ENCODE measurements around the gene JPH4.

The JPH4 gene

DNA sequence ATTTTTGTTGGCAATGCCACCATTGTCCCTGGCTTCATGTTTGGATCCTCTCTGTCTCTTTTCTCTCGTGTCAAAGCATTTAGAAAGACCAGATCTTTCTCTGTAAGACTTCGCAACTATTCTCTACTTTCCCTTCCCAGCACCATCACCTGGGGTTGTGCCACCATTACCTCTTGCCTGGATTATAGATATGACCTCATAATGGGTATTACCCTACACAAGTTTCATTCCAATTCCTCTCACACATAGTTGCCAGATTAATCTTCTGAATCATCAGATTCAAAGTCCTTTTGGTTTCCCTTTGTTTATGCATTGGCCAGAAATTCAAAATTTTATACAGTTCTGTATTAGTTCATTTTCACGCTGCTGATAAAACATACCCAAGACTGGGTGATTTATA is 30.4 kb upstream of the JPH4 start:
- Histone ChIP-seq H3K4me3 (ENCODE audit: low read length) (no peak overlapping the region), H3K36me3 (ENCODE audit: control insufficient read depth, insufficient read depth, low read length) (no peaks in the 10 kb centered on the region), H3K27me3 (ENCODE audit: control insufficient read depth, insufficient read depth, low read length) (no peaks in the 10 kb centered on the region), H3K4me1 (ENCODE audit: control insufficient read depth, insufficient read depth, low read length) (no peaks in the 10 kb centered on the region), H3K9me3 (ENCODE audit: control insufficient read depth, insufficient read depth, low read length) (no peaks in the 10 kb centered on the region), H3K27ac (ENCODE audit: low read length) (no peak overlapping the region)
- DNase-seq (ENCODE audit: low read depth, low spot score), result no peak
- no CpG with 5 or more reads among the region's 3 CpGs for WGBS (ENCODE audit: insufficient coverage, insufficient read length)

DNA sequence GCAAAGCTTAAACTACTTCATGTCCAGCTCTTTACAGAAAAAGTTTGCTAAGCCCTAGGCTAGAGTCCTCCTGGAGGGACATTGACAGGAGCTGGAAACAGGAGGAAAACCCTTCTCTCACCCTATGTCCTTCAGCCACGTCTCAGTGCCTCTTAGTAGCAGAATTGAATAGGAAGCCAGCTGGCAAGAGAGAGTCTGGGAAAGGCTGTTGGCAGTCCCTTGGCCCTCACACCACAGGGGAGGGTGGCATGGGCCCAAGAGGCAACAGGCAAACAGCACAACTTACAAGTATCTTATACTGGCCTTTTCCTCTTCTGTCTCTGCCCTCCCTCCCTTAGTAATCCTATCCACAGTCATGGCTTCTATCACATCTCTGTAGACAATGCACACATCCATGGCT is 29.9 kb upstream of the JPH4 start:
- Histone ChIP-seq H3K27ac (ENCODE audit: low read length) (no peak overlapping the region), H3K36me3 (ENCODE audit: control insufficient read depth, insufficient read depth, low read length) (no peaks in the 10 kb centered on the region), H3K9me3 (ENCODE audit: control insufficient read depth, insufficient read depth, low read length) (no peaks in the 10 kb centered on the region), H3K27me3 (ENCODE audit: control insufficient read depth, insufficient read depth, low read length) (no peaks in the 10 kb centered on the region), H3K4me3 (ENCODE audit: low read length) (no peak overlapping the region), H3K4me1 (ENCODE audit: control insufficient read depth, insufficient read depth, low read length) (no peaks in the 10 kb centered on the region)
- no CpG with 5 or more reads among the region's 1 CpG for WGBS (ENCODE audit: insufficient coverage, insufficient read length)
- DNase-seq (ENCODE audit: low read depth, low spot score), result no peak

DNA sequence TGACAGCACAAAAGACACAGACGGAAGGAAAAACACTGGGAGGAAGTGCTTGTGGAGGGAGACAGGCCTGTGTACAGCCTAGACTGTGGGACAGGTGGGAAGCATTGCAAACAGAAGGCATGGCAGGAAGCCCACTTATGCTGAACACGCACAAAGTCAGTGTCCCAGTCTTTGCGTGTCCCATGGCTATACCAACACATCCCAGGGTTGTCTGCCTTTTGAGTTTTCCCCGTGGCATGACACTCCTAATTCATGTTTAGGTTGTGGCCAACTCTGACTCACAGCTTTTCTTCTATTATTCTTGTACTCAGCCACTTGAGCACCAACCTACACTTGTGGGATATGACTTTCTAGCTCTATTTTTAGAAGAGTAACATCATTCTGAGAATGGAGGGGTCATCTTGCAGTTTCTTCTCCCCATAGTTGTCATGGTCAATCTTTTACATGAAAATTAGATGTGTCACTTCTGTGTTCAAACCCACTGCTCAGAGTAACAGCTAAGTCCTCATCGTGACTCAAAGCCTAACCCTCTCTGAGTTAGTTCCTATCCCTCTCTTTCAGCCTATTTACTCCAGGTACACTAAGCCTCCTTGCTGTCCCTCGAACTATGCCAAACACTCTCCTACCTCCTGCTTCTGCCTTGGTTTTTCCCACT is 27.5 kb upstream of the JPH4 start:
- no CpG with 5 or more reads among the region's 6 CpGs for WGBS (ENCODE audit: insufficient coverage, insufficient read length)
- Histone ChIP-seq H3K9me3 (ENCODE audit: control insufficient read depth, insufficient read depth, low read length) (no peaks in the 10 kb centered on the region), H3K27ac (ENCODE audit: low read length) (no peak overlapping the region), H3K4me1 (ENCODE audit: control insufficient read depth, insufficient read depth, low read length) (no peaks in the 10 kb centered on the region; the same call in 1 of the 2 replicates), H3K36me3 (ENCODE audit: control insufficient read depth, insufficient read depth, low read length) (no peaks in the 10 kb centered on the region), H3K27me3 (ENCODE audit: control insufficient read depth, insufficient read depth, low read length) (no peaks in the 10 kb centered on the region), H3K4me3 (ENCODE audit: low read length) (no peak overlapping the region)
- DNase-seq (ENCODE audit: low read depth, low spot score), result no peak

DNA sequence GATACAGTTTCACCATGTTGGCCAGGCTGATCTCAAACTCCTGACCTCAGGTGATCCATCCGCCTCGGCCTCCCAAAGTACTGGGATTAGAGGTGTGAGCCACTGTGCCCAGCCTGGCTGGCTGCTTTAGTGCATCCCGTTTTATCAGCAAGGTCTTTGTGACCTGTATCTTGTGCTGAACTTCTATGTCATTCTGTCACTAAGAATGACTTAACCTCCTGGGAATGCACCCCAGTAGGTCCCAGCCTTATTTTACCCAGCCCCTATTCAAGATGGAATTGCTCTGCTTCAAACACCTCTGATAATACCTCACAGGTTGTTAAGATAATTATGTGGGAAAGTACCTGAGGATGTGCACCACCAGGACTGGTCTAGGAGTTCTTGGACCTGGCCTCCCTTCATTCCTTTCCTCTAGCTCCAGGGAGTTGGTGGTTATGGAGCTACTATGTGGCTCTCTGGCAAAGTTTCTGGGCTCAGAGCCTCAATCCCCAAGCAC is 26.1 kb upstream of the JPH4 start:
- no peaks in the 10 kb centered on the region for H3K27me3 ChIP-seq (ENCODE audit: control insufficient read depth, insufficient read depth, low read length)
- H3K9me3 ChIP-seq (ENCODE audit: control insufficient read depth, insufficient read depth, low read length), result no peaks in the 10 kb centered on the region
- DNase-seq (ENCODE audit: low read depth, low spot score), result no peak
- no peaks in the 10 kb centered on the region; the same call in 1 of the 2 replicates for H3K4me1 ChIP-seq (ENCODE audit: control insufficient read depth, insufficient read depth, low read length)
- no peaks in the 10 kb centered on the region for H3K36me3 ChIP-seq (ENCODE audit: control insufficient read depth, insufficient read depth, low read length)
- no peak overlapping the region for H3K27ac ChIP-seq (ENCODE audit: low read length)
- H3K4me3 ChIP-seq (ENCODE audit: low read length), result no peak overlapping the region
- WGBS (ENCODE audit: insufficient coverage, insufficient read length), result no CpG with 5 or more reads among the region's 3 CpGs

DNA sequence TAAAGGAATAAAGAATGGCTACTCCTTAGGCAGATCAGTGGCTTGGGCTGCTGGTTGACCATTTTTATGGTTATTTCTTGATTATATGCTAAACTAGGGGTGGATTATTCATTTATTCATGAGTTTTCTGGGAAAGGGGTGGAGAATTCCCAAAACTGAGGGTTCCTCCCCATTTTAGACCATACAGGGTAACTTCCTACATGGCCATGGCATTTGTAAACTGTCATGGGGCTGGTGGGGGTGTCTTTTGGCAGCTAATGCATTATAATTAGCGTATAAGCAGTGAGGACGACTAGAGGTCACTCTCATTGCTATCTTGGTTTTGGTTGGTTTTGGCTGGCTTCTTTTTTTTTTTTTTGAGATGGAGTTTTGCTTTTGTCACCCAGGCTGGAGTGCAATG is 25.6 kb upstream of the JPH4 start:
- H3K36me3 ChIP-seq (ENCODE audit: control insufficient read depth, insufficient read depth, low read length), result no peaks in the 10 kb centered on the region
- no peak overlapping the region for H3K27ac ChIP-seq (ENCODE audit: low read length)
- H3K4me3 ChIP-seq (ENCODE audit: low read length), result no peak overlapping the region
- WGBS (ENCODE audit: insufficient coverage, insufficient read length), result no CpG with 5 or more reads among the region's 2 CpGs
- no peak for DNase-seq (ENCODE audit: low read depth, low spot score)
- no peaks in the 10 kb centered on the region; the same call in 1 of the 2 replicates for H3K4me1 ChIP-seq (ENCODE audit: control insufficient read depth, insufficient read depth, low read length)
- no peaks in the 10 kb centered on the region for H3K27me3 ChIP-seq (ENCODE audit: control insufficient read depth, insufficient read depth, low read length)
- H3K9me3 ChIP-seq (ENCODE audit: control insufficient read depth, insufficient read depth, low read length), result no peaks in the 10 kb centered on the region

DNA sequence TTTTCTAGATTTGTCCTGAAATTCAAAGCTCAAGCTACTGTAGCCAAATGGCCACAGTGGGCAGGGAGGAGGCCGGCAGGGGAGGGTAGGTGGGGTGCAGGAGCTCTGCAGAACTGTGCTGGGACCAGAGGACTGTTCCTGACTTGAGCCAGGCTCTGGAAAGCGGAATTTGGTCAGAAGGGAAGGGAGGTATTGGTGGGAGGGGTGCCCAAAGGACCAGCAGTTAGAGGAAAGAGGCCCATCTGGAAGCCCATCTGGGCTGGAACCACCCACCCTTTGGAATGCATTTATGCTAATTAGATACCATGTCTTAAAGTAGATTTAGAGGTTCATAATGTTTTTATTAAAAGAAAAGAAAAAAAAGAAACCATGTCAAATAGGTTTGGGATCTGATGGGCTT is 24.5 kb upstream of the JPH4 start:
- Histone ChIP-seq H3K4me1 (ENCODE audit: control insufficient read depth, insufficient read depth, low read length) (no peaks in the 10 kb centered on the region; the same call in 1 of the 2 replicates), H3K27ac (ENCODE audit: low read length) (no peak overlapping the region), H3K4me3 (ENCODE audit: low read length) (no peak overlapping the region), H3K36me3 (ENCODE audit: control insufficient read depth, insufficient read depth, low read length) (no peaks in the 10 kb centered on the region), H3K27me3 (ENCODE audit: control insufficient read depth, insufficient read depth, low read length) (no peaks in the 10 kb centered on the region), H3K9me3 (ENCODE audit: control insufficient read depth, insufficient read depth, low read length) (no peaks in the 10 kb centered on the region)
- WGBS (ENCODE audit: insufficient coverage, insufficient read length), result no CpG with 5 or more reads among the region's 2 CpGs
- no peak for DNase-seq (ENCODE audit: low read depth, low spot score)

DNA sequence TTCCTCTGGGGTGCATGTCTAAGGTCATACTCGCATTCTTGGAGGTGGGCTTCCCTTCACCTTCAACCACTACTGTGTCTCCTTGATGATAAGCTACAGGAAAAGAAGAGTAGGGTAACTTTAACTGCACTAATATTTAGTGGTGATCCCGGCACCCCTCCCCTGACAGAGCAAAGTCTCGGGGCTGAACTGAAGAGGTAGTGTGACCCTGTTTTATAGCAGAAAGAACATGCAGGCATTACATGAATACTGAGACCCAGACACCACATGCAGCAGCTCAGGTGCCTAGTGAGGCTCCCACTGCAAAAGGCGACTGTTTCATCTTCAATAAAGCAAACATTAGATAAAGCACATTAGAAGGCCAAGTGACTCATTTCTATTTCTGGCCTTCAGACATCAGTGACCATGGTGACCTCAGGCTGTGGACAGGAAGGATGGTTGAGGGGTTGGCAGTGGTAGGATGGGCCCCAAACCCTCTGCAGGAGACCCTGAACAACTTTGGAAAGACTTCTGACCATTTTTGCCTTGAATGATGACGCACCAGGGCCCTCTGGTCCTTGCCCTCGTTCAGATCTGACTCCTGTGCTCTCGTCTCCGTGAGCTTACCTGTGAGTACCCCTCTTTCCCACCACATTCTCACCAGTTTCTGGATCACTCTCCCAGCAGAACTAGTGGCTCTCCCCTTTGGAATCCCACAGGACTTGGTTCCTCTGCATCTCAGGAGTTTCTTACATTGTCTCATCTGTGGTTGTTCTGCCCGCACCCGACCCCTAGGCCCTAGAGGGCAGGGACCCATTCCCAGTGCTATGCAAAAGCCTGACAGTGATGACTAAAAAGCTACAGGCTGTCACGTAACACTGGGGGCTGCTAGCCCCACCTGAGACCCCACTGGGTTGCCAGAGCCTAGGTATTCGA is 23.8 kb upstream of the JPH4 start:
- Histone ChIP-seq H3K4me3 (ENCODE audit: low read length) (no peak overlapping the region), H3K36me3 (ENCODE audit: control insufficient read depth, insufficient read depth, low read length) (no peaks in the 10 kb centered on the region), H3K9me3 (ENCODE audit: control insufficient read depth, insufficient read depth, low read length) (no peaks in the 10 kb centered on the region), H3K4me1 (ENCODE audit: control insufficient read depth, insufficient read depth, low read length) (no peaks in the 10 kb centered on the region; the same call in 1 of the 2 replicates), H3K27me3 (ENCODE audit: control insufficient read depth, insufficient read depth, low read length) (no peaks in the 10 kb centered on the region), H3K27ac (ENCODE audit: low read length) (no peak overlapping the region)
- no peak for DNase-seq (ENCODE audit: low read depth, low spot score)
- WGBS (ENCODE audit: insufficient coverage, insufficient read length), result no CpG with 5 or more reads among the region's 12 CpGs

DNA sequence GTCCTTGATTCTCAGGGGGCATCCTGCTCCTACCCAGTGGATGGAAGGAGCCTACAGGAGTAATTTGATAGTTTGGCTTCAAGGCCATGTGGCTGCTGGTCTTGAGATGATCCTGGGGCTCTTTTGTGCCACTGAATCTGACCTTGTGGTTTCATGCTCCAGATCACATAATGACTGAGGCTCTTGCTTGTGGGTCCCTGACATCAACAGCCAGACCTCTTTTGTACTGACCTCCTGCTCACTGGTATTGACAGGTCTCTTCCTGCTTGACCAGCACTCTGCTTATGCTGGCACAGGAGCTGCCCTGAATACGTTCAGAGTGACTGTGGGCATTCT is 23.2 kb upstream of the JPH4 start:
- DNase-seq (ENCODE audit: low read depth, low spot score), result no peak
- no peak overlapping the region for H3K27ac ChIP-seq (ENCODE audit: low read length)
- WGBS (ENCODE audit: insufficient coverage, insufficient read length), result no CpG with 5 or more reads among the region's 1 CpG
- no peak overlapping the region for H3K4me3 ChIP-seq (ENCODE audit: low read length)
- no peaks in the 10 kb centered on the region for H3K9me3 ChIP-seq (ENCODE audit: control insufficient read depth, insufficient read depth, low read length)
- no peaks in the 10 kb centered on the region for H3K36me3 ChIP-seq (ENCODE audit: control insufficient read depth, insufficient read depth, low read length)
- no peaks in the 10 kb centered on the region for H3K27me3 ChIP-seq (ENCODE audit: control insufficient read depth, insufficient read depth, low read length)
- H3K4me1 ChIP-seq (ENCODE audit: control insufficient read depth, insufficient read depth, low read length), result no peaks in the 10 kb centered on the region; the same call in 1 of the 2 replicates

DNA sequence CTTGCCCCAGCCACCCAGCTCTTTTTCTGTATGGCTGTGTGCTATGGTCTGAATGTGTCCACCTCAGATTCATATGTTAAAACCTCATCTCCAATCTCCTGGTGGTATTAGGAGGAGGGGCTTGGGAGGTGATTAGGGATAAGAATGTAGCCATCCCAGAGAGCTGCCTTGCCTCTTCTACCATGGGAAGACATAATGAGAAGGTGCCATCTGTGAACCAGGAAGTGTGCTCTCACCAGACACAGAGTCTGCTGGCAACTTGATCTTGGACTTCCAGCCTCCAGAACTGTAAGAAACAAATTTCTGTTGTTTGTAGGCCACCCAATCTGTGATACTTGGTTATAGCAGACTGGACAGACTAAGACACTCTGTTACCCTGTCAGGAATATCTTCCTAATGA is 22.8 kb upstream of the JPH4 start:
- H3K27ac ChIP-seq (ENCODE audit: low read length), result no peak overlapping the region

DNA sequence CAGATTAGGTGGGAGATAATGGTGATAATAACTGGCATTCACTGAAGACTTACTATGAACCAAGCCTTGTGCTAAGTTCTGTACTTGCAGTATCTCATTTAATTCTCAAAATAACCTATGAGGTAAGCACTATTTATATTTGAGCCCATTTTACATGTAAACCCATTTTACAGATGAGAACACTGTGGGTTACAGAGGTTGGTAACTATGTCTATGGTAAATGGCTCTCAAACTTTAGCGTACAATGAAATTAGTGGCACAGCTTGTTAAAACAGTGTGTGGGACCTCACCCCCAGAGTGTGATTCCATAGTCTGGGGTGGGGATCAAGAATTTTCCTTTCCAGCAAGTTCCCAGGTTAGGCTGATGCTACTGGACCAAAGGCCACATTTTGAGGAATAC is 22.2 kb upstream of the JPH4 start:
- H3K36me3 ChIP-seq (ENCODE audit: control insufficient read depth, insufficient read depth, low read length), result no peaks in the 10 kb centered on the region
- no peak overlapping the region for H3K27ac ChIP-seq (ENCODE audit: low read length)
- no peaks in the 10 kb centered on the region; the same call in 1 of the 2 replicates for H3K4me1 ChIP-seq (ENCODE audit: control insufficient read depth, insufficient read depth, low read length)
- no peaks in the 10 kb centered on the region for H3K27me3 ChIP-seq (ENCODE audit: control insufficient read depth, insufficient read depth, low read length)
- H3K9me3 ChIP-seq (ENCODE audit: control insufficient read depth, insufficient read depth, low read length), result no peaks in the 10 kb centered on the region
- no peak for DNase-seq (ENCODE audit: low read depth, low spot score)
- no peak overlapping the region for H3K4me3 ChIP-seq (ENCODE audit: low read length)
- no CpG with 5 or more reads among the region's 1 CpG for WGBS (ENCODE audit: insufficient coverage, insufficient read length)

More for the DNA sequence above, 22.8 kb upstream of the JPH4 start:
- no peaks in the 10 kb centered on the region for H3K9me3 ChIP-seq (ENCODE audit: control insufficient read depth, insufficient read depth, low read length)
- H3K4me1 ChIP-seq (ENCODE audit: control insufficient read depth, insufficient read depth, low read length), result no peaks in the 10 kb centered on the region; the same call in 1 of the 2 replicates
- H3K4me3 ChIP-seq (ENCODE audit: low read length), result no peak overlapping the region
- no peak for DNase-seq (ENCODE audit: low read depth, low spot score)
- no peaks in the 10 kb centered on the region for H3K36me3 ChIP-seq (ENCODE audit: control insufficient read depth, insufficient read depth, low read length)
- H3K27me3 ChIP-seq (ENCODE audit: control insufficient read depth, insufficient read depth, low read length), result no peaks in the 10 kb centered on the region

Measured in iPS DF 6.9 (cell line).